T47D (cell line): Measurements from ENCODE around the gene C20orf96.

ENCODE experiments used
- DNase-seq, 2 experiments: peaks; one replicate each; pipeline versions ENCODE4 v3.0.0 to v3.0.0-alpha.2; 2011 to 2012; ENCODE audit warnings: low read depth in 1 of 2, low spot score in 1 of 2
- JUND ChIP-seq: IDR thresholded peaks from 2 replicates; pipeline ENCODE4 v1.6.1; 2012; ENCODE audit warnings: low read depth
- in situ Hi-C: cut with HindIII; loops from 2 replicates; pipeline ENCODE4 v1.10.0; 2016; ENCODE audit warnings: low sequenced_read_pairs, low pct_unique_long_range_greater_than_20kb

Gene C20orf96

DNA sequence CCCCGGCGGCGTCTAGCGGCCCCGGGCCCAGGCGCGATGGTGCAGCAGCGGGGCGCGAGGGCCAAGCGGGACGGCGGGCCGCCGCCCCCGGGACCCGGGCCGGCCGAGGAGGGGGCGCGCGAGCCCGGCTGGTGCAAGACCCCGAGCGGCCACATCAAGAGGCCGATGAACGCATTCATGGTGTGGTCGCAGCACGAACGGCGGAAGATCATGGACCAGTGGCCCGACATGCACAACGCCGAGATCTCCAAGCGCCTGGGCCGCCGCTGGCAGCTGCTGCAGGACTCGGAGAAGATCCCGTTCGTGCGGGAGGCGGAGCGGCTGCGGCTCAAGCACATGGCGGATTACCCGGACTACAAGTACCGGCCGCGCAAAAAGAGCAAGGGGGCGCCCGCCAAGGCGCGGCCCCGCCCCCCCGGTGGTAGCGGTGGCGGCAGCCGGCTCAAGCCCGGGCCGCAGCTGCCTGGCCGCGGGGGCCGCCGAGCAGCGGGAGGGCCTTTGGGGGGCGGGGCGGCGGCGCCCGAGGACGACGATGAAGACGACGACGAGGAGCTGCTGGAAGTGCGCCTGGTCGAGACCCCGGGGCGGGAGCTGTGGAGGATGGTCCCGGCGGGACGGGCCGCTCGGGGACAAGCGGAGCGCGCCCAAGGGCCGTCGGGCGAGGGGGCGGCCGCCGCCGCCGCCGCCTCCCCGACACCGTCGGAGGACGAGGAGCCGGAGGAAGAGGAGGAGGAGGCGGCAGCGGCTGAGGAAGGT lies 35.5 kb upstream of the C20orf96 start:
- TF ChIP-seq JUND = no peak
- DNase-seq = peak in 1 of 2 experiments; percentile 61
- in situ Hi-C loops = no loop called here

DNA sequence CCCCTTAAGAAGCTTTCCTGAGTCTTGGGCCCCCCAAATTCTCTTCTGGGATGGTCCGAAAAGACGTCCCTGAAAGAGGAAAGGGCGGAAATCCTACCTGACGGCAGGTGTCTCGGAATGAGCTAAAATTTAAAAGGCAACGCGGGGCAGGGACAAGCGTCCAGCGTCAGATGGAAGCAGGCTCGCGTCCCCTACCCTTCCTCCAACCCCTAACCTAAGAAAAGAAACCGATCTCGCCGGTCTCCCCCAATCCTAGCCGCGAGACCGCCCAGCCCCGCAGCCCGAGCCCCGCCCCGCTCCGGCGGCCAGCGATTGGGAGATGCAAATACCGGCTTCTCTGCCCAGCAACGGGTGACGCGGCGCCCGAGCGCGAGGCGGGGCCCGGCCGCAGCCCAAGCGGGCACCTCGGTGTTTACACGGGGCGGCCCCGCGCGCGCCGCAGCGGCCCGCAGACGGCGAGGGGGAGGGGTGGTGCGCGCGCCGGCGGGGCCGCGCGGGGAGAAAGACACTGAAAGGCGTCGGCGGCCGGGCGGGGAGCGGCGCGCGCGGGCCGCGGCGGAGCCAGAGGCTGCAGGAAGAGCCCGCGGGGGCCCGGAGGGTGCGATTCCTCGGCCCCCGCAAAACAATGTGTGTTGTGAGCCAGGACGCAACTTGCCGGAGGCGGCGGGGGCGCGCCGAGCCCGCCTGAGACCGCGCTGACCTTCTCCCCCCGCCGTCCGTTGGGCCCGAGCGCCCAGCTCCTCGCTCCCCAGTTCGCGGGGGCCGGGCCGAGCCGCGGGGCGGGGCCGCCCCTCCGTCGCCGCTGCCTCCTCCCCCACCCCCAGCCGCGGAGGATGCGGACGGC lies 34.7 kb upstream of the C20orf96 start, which contains the start of gene SOX12:
TSS of gene SOX12 (plus strand) at position 508 of the 844 bp plus-strand sequence. CDS start 373 bp downstream, outside the sequence.
- DNase-seq = peak; percentile 81 to 97
- TF ChIP-seq JUND = no peak
- in situ Hi-C loops = no loop called here

DNA sequence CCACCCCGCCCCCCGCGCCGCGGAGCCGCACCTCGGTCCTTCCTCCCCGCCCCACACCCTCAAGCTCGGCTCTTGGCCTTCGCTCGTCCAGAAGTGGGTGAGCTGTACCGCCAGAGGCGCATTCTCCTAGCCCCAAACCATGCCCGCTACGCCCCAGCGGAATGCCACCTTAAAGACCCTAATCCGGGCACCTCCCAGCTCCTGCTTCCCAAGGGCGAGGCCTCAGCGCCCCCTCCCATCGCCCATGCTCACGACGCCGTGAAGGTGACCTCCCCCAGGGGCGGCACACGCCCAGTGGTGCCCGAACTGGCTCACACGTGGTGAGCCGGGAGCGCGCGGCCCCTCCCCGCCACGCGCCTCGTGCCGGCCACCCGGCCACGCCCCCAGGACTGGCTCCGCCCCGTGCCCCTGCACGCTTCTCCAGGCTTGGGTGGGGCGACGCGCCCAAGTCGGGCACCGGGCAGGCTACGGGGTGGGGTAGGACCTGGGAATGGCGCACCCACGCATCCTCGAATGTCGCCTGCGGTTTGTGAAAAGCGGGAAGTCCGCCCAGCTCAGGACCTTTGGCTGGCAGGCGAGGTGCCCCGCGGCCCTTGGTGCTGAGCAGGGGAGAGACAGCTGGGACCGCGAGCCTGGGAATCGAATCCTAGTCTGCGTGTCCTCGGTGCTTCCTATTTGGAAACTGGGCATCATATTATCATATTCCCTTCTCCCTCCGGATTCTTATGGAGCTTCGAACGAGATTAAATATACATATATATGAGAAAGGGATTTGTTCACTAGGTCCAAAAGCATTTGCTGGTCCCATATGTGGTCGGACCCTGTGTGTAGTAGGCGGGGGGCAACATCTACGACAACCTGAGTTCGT lies 33.9 kb upstream of the C20orf96 start:
- in situ Hi-C loops = no loop called here
- no peak for TF ChIP-seq JUND
- DNase-seq = peak; percentile 88 to 95

GRCh38 chr20:316316-317068 lies 25.9 kb upstream of the C20orf96 start:
- in situ Hi-C loops = no loop called here
- no peak for DNase-seq
- no peak for TF ChIP-seq JUND

GRCh38 chr20:313948-314347 lies 23.4 kb upstream of the C20orf96 start:
- DNase-seq = no peak
- TF ChIP-seq JUND = no peak
- in situ Hi-C loops = no loop called here

GRCh38 chr20:313402-313801 lies 22.9 kb upstream of the C20orf96 start:
- TF ChIP-seq JUND = no peak
- in situ Hi-C loops = no loop called here
- DNase-seq = no peak

- in situ Hi-C loops = no loop called here
Measured at GRCh38 chr20:312866-313265, 22.3 kb upstream of the C20orf96 start.

GRCh38 chr20:312067-312466 lies 21.5 kb upstream of the C20orf96 start:
- no peak for DNase-seq
- in situ Hi-C loops = no loop called here

More at GRCh38 chr20:312866-313265, 22.3 kb upstream of the C20orf96 start:
- DNase-seq = no peak
- TF ChIP-seq JUND = no peak

DNA sequence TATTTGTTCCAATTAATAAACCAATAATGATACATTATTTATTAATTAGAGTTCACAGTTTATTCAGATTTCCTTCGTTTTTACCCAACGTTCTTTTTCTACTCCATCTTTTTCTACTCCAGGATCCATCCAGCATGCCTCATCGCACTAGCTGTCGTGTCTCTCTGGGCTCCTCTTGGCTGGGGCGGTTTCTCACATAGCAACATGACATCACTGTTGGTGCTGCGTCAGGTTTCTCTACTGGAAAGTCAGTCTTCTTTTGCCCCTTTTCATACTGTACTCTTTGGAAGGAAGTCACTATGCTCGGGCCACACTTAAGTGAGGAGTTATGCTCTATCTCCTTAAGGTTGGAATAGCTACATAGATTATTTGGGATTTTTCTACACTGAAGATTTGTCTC lies 21.1 kb upstream of the C20orf96 start:
- no peak for TF ChIP-seq JUND

More at GRCh38 chr20:312067-312466, 21.5 kb upstream of the C20orf96 start:
- TF ChIP-seq JUND = no peak

GRCh38 chr20:310645-311044 lies 20.1 kb upstream of the C20orf96 start:
- in situ Hi-C loops = no loop called here
- DNase-seq = no peak
- no peak for TF ChIP-seq JUND

More for the DNA sequence above, 21.1 kb upstream of the C20orf96 start:
- no peak for DNase-seq
- in situ Hi-C loops = no loop called here

DNA sequence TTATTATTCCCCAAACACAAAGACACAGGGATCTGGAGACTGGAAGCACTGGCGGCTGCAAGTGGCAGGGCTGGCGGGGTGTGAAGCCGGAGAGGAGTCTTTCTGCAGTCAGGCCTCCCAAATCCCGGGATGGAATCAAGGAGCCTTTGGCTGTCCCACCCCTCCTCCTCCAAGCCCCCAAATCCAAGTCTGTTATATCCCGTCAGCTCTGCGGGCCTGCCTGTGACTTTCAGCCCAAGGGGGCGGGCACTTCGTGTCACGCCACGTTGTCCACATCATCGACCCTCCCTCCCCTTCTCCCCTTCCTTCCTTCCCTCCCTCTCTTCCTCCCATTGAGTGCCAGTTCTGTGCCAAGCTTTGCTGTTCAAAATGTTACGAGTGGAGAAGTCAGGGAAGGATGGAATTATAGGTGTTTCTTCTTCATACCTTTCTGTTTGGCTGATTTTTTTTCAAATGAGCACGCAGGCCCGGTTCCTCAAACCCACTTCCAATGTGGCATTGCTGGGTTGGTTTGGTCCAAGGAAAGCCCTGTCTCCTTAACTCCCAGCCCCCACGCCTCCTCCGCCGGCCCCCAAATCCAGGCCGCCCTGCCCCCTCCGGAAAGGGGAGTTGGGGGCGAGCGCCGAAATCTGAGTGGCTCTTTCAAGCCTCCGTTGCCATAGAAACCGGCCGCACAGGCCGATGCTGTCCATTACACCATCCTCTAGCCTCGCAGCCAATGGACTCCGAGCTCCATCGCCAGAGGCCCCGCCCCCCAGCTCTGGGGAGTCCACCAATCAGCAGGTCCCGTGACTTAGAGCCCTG lies 19.5 kb upstream of the C20orf96 start:
- in situ Hi-C loops = no loop called here
- DNase-seq = no peak
- no peak for TF ChIP-seq JUND
